HL-60 (cell line): Measurements from ENCODE around the gene NKAIN2.

Experiments
- CTCF ChIP-seq: IDR thresholded peaks from one replicate; pipeline ENCODE4 v1.5.1; 2011; ENCODE audit warnings: low read length, control low read depth, inconsistent platforms; ENCODE audit not compliant: insufficient read depth
- GABPA ChIP-seq: IDR thresholded peaks from 2 replicates; pipeline ENCODE4 v1.6.1; 2012; ENCODE audit warnings: low read depth
- POLR2AphosphoS5 ChIP-seq: IDR thresholded peaks from 2 replicates; pipeline ENCODE4 v1.6.1; 2012; ENCODE audit warnings: low read depth
- SPI1 ChIP-seq: IDR thresholded peaks from 2 replicates; pipeline ENCODE4 v1.6.1; 2012; ENCODE audit warnings: low read depth, mild to moderate bottlenecking, borderline replicate concordance
- TF ChIP-seq, protein P1 (sequence below): IDR thresholded peaks from 2 replicates; pipeline ENCODE4 v1.6.1; 2012; ENCODE audit warnings: low read depth; ENCODE audit not compliant: insufficient replicate concordance

- TF ChIP-seq CTCF: no peak
- no peak for TF ChIP-seq POLR2AphosphoS5
- no peak for TF ChIP-seq SPI1
- TF ChIP-seq, protein P1, sequence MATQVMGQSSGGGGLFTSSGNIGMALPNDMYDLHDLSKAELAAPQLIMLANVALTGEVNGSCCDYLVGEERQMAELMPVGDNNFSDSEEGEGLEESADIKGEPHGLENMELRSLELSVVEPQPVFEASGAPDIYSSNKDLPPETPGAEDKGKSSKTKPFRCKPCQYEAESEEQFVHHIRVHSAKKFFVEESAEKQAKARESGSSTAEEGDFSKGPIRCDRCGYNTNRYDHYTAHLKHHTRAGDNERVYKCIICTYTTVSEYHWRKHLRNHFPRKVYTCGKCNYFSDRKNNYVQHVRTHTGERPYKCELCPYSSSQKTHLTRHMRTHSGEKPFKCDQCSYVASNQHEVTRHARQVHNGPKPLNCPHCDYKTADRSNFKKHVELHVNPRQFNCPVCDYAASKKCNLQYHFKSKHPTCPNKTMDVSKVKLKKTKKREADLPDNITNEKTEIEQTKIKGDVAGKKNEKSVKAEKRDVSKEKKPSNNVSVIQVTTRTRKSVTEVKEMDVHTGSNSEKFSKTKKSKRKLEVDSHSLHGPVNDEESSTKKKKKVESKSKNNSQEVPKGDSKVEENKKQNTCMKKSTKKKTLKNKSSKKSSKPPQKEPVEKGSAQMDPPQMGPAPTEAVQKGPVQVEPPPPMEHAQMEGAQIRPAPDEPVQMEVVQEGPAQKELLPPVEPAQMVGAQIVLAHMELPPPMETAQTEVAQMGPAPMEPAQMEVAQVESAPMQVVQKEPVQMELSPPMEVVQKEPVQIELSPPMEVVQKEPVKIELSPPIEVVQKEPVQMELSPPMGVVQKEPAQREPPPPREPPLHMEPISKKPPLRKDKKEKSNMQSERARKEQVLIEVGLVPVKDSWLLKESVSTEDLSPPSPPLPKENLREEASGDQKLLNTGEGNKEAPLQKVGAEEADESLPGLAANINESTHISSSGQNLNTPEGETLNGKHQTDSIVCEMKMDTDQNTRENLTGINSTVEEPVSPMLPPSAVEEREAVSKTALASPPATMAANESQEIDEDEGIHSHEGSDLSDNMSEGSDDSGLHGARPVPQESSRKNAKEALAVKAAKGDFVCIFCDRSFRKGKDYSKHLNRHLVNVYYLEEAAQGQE: no peak
- TF ChIP-seq GABPA: no peak
These were observed 2.6 kb upstream of the NKAIN2 start for GRCh38 chr6:123801067-123801466.
